Fibroblast of skin of left quadriceps (primary cell): Measurements from ENCODE around the gene NEU2.

Experiments
- DNase-seq, 2 experiments: peaks; one replicate each; pipeline ENCODE4 v3.0.0-alpha.2; 2013; ENCODE audit warnings: low read depth in 2 of 2

The NEU2 gene

DNA sequence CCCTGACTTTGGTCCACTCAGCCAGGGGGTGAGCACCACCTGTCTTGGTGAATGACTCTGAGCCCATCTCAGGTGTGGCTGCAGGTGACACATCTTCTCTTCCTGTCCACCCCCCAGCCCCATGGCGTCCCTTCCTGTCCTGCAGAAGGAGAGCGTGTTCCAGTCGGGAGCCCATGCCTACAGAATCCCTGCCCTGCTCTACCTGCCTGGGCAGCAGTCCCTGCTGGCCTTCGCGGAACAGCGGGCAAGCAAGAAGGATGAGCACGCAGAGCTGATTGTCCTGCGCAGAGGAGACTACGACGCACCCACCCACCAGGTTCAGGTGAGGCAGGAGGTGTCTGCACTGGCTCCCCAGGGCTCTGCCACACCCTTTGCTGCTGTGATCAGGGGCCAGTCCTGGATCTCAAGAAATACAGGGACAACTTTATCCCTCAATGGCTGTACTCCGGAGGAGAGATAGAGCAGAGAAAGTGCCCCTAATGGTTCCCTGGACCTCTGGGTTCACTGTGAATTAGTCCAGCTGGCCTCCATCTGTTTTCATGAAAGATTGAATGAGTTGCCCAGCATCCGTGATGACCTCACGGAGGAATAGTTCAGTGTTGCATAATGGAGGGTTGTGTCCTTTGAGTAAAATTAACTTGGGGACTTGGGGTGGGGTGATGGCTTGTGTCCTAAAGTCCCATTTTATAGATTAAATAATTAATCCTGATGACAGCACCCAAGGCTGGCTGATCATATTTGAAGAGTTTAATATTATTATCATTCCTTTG is at the start of gene NEU2:
TSS of gene NEU2 (plus strand) at position 122 of the 770 bp plus-strand sequence. CDS start at position 122, 0 bp downstream.
- DNase-seq, result no peak

DNA sequence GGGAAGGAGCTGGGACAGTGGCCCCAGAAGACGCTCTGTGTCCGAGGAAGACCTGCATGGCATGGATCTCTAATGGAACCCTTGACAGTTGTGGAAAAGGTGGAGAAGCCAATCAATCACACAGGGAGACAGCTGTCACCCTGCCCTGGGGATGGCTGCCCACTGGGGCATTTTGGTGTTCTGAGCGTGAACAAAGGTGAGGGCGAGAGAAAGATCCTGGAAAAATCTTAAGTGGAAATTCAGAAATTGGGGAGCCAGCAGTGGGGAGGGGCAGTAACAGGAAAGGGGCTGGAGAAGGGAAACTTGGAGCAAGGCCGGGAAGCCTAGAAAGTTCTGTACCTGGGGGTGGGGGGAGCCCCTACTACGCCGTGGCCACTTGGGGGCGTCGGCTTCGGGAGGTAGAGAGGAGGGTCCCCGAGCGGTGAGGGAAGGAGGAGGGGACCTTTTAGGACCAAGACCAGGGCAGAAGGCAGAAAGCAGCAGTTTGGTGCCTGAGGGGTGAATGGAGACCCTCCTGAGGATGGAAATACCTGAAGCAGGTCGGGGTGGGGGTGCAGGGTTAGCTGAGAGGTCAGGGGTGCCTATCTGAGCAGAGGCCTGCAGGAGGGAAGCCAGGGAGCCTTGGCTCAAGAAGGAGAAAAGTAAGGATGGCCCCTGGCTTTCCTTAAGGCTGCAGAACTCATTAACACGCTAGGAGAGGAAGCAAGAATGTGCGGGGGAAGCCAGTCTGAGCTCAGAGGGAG is 49.4 kb upstream of the NEU2 start:
- no peak for DNase-seq

DNA sequence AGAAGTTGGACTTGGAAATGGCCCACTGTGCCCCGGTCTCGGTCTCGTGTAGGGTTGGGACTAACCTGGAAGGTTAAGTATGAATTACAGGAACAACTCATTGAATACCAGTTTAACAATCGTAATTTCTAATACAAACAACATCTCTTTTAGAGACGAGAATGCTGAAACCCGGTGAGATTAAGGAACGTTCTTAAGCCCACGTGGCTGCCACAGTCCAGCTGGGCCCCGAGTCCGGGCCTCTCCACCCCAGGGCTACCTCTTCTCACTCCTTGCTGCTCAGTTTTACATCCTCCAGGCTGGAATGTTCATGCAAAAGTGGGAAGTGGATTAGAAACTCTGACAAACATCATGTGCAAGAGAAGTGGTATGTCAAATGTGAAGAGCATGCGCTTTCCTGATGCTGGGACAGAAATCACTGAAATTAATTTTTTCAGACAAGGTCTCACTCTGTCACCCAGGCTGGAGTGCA is 48.8 kb upstream of the NEU2 start:
- DNase-seq, result no peak

DNA sequence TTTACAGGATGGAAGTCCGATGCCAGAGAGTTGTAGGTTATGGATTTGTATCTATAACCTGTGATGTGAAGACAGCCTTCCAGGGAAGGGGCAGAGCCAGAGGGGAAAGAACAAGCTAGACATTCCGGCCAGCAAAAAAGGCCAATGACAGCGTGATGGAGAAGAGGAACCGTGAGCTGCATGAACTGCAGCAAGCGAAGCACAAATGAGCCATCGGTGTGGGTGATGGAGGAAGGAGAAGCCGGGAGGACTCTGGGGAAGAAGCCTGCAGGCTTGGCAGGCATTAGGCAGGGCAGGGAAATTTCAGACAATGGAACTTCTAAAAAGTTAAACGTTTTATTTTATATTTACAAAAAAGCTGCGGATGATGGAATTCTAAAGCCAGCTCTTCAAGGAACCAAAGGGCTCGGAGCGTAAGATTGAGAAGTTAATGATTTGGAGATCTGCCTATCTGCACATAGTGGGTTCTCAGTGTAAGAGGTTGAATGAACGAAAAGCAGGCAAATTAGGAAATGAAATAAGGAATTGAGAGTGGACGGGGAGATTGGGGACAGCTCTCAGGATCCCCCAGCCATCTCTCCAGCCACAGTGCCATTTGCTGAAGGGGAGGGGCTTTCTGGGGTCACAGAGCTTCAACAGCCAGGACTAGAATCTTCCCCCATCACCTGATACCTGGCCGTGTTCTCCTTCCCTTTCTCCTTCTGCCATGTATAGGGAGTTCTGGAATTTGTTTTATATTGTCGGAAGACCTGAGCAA is 47.8 kb upstream of the NEU2 start:
- no peak for DNase-seq

DNA sequence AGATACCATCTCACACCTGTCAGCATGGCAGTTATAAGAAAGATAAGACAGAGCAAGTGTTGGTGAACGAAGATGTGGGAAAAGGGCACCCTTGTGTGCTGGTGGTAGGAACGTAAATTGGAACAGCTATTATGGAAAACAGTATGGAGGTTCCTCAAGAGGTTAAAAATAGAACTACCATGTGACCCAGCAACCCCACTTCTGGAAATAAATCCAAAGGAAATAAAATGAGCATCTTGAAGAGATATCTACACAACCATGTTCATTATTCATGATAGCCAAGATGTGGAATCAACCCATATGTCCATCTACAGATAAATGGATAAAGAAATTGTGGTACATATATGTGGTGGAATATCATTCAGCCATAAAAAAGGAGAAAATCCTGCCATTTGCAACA is 46.3 kb upstream of the NEU2 start:
- no peak for DNase-seq

DNA sequence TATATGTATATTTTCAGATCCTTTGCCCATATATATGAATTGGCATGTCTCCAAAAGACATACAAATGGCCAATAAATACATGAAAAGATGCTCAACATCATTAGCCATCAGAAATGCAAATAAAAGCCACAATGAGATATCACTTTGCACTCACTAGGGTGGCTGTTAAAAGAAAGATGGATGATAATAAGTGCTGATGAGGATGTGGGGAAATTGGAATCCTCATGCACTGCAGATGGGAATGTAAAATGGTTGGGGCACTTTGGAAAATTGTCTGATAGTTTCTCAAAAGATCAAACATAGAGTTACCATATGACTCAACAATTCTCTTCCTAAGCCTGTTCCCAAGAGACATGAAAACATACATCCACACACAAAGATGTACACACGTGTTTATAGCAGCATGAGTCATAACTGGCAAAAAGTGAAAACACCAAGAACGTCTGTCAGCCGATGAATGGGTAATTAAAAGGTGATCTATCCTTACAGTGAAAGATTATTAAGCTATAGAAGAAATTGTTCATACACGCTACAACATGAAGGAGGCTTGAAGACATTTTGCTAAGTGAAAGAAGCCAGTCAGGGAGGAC is 39.1 kb upstream of the NEU2 start:
- no peak for DNase-seq

DNA sequence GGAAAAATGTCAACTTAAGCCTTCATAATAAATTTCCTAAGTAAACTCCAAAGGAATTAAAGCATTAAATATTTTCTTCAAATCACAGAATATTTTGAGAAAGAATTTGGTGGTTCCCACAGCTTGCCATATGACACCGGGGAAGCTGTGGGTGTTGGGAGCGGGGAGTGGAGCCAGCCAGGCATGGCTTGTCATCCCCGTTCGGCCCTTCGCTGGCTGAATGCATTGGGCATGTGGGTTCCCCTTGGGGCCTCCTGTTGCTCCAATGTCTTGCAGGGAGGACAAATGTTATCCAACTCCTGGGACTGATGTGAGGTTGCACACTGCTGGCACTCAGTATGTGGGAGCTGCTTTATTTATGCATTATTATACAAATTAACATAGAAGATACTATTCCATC is 38.0 kb upstream of the NEU2 start:
- no peak for DNase-seq

DNA sequence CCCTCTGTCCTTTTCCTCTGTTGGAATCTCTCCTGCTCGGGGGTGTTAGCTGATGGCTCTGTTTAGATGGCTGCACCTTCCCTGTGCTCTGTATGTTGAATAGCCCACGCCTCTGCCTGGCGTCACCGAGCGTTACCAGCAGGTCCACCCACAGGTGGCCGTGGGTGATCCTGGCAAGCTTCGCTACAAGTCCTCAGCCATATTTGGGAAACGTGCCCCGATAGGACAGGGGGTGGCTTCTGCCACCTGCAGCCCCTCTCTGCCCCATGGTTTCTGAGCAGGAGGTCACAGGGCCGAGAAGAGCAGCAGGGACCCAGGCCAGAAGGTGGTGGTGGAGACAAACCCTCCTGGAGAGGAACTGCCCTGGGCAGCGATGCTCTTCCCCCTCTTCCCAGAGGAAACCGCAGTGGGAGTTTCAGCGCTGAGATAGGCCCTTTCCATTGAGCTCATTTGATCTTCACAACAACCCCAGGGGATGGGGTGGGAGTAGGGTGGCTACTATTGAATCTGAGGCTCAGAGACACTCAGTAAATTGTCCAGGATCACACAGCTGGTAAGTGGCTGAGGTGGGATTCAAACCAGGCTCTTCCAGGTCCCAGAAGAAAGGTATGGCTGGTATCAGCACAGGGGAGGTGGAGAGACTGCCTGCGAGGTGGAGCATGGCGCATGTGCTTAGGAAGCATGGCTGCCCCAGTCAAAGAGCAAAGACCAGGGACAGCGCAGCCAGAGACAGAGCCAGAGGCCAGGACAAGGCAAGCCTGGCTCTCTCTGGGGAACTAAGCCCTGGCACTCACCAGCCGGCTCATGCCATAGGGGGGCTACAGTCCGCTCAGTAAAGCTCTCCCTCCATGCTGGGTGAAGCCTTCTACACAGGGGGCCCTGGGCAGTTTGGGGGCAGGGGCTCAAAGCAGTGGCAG is 34.5 kb upstream of the NEU2 start:
- no peak for DNase-seq

DNA sequence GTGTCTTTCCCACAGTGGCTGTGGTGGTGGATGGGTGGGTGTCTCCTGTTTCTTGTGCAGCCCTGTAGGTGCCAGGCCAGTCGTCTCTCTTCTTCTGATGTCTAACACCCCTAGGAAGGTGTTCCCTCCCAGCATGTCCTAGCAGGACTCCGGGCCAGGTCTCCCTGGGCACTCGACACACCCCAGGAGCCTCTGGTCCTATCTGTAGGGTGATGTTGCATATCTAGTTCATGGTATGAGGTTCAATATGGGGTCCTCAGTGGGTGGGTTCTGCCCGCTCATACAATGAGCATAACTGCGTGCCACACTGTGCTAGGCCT is 33.8 kb upstream of the NEU2 start:
- DNase-seq, result no peak

DNA sequence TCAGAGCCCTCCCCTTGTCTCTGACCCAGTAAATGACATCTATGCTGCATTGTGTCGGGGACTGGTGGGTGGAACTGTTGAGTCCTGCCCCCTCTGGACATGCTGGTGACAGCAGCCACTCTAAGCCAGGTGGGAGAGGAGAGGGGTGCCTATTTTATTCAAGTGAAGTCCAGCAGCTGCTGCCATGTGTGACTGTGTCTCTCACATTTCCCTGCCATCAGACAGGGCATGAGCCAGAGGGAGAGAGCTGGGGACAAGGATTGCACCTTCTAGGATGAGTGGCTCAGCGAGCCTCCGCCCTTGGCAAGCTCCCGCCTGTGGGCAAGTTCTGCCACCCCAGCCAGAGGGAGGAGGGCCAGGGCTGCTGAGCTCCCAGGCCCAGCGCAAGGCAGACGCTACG is 33.1 kb upstream of the NEU2 start:
- DNase-seq, result no peak

DNA sequence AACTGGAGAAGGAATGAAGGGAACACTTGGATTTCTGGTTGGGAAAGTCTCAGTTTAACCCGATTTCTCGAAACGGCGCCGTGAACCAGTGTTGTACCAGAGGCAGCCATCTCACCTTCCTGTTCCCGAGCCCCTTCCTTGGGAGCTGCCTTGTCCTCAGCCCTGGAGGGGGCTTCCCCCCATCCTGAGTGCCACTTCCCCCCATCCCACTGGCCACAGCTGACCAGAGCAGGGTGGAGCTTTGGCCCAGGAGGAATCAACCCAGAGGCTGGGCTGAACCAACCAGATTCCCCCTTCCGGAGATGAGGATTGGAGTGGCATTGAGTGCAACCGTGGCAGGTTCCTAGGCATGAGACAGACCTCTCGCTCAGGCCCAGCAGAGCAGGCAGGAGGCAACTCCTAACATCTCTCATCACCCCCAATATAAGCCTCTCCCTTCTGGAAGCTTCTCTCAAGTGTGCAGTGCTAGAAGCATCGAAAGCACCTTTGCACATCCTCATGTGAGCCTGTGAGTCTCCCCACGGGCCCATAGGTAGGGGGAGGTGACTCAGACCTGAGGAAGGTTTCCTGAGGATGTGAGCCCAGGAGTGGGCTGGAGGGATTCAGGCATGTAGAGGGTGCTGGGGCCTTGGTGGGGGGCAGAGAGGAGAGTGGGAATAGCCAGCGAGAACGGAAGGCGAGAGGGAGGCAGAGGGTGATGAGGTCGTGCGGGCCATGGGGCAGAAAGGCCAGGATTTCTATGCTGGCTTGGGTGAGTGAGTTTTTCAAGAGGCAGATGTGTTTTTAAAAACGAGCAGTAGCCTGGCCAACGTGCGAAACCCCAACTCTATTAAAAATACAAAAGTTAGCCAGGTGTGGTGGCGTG is 31.4 kb upstream of the NEU2 start:
- DNase-seq, result no peak

DNA sequence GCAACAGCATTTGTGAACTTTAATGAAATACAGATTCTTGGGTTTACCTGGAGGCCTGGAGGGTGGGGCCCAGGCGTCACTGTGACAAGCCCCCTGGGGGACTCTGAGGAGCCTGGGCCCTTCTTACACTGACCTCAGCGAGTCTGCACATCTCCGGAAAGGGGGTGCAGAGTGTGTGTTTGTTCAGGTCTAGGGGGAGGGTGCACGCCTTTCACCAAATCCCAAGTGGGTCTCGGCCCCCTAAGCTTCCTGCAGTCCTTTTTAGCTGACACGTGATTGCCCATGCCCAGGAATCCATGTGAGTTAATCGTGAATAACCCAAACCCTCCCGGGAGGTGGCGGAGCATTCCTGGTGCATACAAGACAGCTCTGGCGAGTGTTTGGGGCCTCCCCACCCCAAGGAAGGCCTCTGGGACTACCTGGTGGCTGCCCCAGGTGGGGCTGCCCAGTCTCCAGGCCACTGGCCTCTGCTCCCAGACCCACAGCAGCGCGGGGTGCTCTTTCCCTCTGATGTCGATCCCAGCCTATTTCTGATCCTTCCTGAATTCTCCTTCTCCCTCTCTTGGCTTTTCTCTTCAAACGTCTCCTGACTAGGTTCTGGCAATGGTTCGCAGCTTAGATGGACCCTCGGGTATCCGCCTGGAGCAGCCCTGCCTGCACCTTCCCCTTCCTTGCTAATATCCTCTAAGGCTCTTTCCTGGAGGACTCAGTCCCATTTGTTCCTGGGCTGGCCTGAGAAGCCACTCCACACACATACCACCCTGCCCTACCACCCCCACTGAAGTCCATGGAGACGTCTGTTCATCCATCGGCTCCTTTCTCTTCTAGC is 29.4 kb upstream of the NEU2 start:
- no peak for DNase-seq

DNA sequence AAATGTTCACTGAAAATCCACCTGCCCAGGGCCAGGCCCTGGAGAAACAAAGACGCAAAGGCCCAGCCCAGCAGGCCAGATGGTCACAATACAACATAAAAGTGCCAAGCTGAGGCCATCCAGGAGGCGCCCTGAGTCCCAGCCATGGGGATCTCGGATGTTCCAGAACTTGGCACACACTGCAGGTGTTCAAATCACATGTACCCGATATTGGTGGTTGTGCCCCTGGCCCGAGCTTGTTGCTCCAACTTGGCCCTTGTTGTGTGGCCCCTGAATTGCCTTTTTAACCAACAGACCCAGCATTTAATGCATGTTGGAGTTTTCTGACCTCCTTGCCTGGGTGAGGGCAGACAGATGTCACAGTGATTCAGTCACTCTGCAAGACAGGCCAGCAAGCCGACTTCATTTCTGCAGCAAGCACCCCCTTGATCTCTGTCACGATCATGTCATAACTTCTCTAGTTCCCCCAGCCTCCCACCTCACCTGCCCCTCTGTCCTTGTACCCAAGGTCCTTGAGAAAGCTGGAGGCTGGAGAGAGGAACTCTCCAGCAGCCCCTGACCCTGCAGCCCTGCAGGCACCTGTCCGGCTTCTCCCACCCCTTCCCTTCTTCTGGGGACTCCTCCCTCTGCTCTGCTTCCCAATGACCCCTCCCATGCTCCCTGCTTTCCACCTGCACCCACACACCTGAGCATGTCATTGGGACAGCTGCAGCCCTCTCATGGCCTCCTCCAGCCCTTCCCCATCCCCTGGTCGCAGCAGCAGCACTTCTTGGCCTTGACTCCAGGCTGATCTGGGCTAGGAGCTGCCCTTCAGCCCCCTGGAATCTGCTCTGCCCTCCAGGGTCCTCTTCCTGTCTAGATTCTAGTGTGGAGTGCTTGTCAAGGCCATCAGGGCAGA is 28.6 kb upstream of the NEU2 start:
- DNase-seq, result no peak

DNA sequence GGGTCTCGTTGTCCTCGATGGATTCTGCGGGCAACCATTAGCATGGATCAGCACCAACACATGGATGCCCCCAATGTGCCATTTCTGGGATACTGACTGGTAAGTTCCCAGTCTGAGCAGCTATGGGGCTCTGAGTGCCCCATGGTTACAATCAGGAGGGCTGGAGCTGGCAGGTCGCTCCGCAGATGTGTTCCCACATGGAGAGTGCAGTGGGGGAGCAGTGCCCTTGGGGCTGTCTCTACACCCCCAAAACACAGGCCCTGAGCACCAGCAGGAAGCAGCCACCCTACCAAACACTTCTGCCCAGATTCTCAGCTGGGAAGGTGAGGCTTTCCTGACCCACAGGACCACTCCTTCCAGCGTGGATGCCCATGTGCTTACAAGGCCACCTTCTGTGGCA is 27.4 kb upstream of the NEU2 start:
- DNase-seq, result no peak

DNA sequence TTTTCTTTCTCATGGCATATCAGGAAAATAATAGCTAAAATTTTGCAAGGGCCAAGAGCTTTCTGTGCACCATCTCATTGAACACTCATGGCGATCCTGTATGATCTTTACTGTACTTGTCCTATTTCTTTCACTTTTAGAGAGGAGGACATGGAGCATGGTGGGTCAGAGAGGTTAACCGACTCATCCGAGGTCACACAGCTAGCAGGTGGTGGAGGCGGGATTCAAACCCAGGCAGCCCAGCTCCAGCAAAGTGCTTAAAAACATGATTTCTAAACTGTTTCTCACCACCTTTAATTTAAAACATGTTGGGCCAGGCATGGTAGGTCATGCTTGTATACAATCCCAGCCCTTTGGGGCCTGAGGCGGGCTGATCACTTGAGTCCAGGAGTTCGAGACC is 25.8 kb upstream of the NEU2 start:
- no peak for DNase-seq

DNA sequence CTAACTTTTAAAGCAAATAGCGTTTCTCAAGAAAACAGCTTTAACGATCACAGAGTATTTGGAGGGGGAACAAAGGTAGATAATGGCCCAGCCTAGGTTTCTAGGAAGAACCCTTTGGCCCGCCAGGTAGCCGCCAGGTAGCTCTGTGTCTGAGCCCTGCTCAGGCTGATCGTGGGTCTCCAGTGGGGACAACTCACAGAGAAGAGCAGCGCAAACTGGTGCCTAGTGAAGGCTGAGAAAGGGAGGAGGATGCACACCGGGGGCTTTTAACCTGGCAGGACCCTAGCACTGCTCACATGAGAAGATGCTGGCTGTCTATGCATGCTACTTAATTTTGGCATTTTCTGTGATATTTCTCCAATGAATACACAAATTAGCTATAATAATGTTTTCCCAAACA is 25.2 kb upstream of the NEU2 start:
- DNase-seq, result no peak

DNA sequence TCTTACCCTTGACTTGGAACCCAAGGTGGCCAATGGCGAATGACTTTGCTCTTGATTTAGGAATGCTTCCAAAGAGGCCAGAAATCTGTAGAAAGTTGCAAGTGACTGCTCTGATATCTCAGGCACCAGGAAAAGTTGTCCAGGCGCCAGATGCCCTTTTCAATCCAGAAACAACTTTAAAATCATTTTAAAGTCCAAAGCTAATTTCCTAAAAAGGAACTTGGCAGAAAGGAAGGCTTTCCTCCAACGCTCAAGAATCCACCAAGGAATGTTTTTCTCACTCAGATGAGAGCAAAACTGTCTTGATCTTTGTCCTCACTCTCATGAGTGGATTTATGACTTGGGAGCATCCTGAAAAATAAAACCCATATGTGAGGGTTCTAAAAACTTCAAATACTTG is 24.7 kb upstream of the NEU2 start:
- no peak for DNase-seq

DNA sequence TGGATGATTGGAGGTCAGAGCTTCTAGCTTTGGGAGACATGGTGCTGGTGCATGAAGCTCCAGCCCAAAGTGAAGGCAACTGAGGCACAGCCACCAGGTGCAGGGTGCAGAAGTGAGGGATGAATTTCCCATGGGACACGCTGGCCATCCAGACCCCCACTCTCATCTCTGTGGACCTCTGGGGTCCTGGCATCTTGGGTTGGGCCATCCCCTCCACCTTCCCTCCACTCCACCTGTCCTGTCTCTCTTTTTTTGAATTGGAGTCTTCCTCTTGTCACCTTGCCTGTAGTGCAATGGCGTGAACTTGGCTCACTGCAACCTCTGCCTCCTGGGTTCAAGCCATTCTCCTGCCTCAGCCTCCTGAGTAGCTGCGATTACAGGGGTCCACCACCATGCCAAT is 22.8 kb upstream of the NEU2 start:
- DNase-seq, result no peak
